Tibial artery (tissue), 4 donors: ENCODE results near the gene PNPLA7.
A peak's percentile ranks its signal among the peaks of the same experiment; 100 is the strongest.
"Not testable (repeated sequence)": the region's sequence is repeated elsewhere in the genome, so short reads cannot be mapped to it uniquely, and the experiment has no call there.

ENCODE experiments used
- DNase-seq, 2 donors: peaks; one replicate each; pipeline ENCODE4 v3.0.0-alpha.2; 2019
- H3K27ac ChIP-seq, 2 donors: fragments of 200-600 bp; sonication (generic) in 1 of 2; 1 replicate in 1 of 2; 2 replicates in 1 of 2; pipeline ENCODE4 v1.5.1; 2018 to 2019; ENCODE audit warnings: mild to moderate bottlenecking in 1 of 2
- H3K27me3 ChIP-seq, 2 donors: fragments of 200-600 bp; sonication (generic) in 1 of 2; one replicate each; pipeline versions ENCODE4 v1.5.1 to v1.6.0; 2016 to 2019
- H3K36me3 ChIP-seq, 3 donors: fragments of 200-600 bp; sonication (generic) in 2 of 3; one replicate each; pipeline ENCODE4 v1.5.1; 2016 to 2019; ENCODE audit warnings: mild to moderate bottlenecking in 2 of 3
- H3K4me1 ChIP-seq, 4 donors: fragments of 200-600 bp; sonication (generic) in 2 of 4; 1 replicate in 3 of 4; 2 replicates in 1 of 4; pipeline ENCODE4 v1.5.1; 2016 to 2019
- H3K4me3 ChIP-seq, 2 donors: fragments of 200-600 bp; sonication (generic) in 1 of 2; 1 replicate in 1 of 2; 2 replicates in 1 of 2; pipeline ENCODE4 v1.5.1; 2018 to 2019; ENCODE audit warnings: mild to moderate bottlenecking in 2 of 2
- H3K9me3 ChIP-seq, 3 donors: fragments of 200-600 bp; sonication (generic) in 1 of 3; one replicate each; pipeline ENCODE4 v1.5.1; 2016 to 2019
- CTCF ChIP-seq, 2 experiments: fragments of 200-600 bp in 1 of 2; fragments of 450-650 bp in 1 of 2; IDR thresholded peaks; one replicate each; pipeline ENCODE4 v1.5.1; 2017 to 2019; ENCODE audit warnings: antibody characterized with exemption in 2 of 2, mild to moderate bottlenecking in 1 of 2, moderate library complexity in 1 of 2
- intact Hi-C: fragments of 100-400 bp; cut with DNase I; formaldehyde crosslinking; loops from one replicate; pipeline ENCODE4 v1.15.0; 2023; ENCODE audit warnings: low total_unique reads

PNPLA7 gene

GRCh38 chr9:137558127-137558526, 7.9 kb upstream of the PNPLA7 start:
- no peak for TF ChIP-seq CTCF (IDR thresholded peaks at IDR 0.05)
- Histone ChIP-seq H3K4me1 (no peaks in the 10 kb centered on the region), H3K9me3 (no peaks in the 10 kb centered on the region), H3K27ac (no peak overlapping the region), H3K36me3 (peaks cover 30 to 81% (median 53%) of the 10 kb centered on the region in 3 donors), H3K4me3 (no peak overlapping the region), H3K27me3 (no peaks in the 10 kb centered on the region)
- intact Hi-C loops, result no loop called here
- DNase-seq, result no peak

GRCh38 chr9:137556069-137556838, 6.1 kb upstream of the PNPLA7 start:
- no peaks in the 10 kb centered on the region for H3K27me3 ChIP-seq
- no peak overlapping the region for H3K27ac ChIP-seq
- DNase-seq, result no peak
- H3K4me1 ChIP-seq, result peaks cover 0 to 11% (median 7%) of the 10 kb centered on the region in 4 donors
- H3K4me3 ChIP-seq, result no peak overlapping the region
- H3K36me3 ChIP-seq, result peaks cover 25 to 66% (median 48%) of the 10 kb centered on the region in 3 donors
- H3K9me3 ChIP-seq, result no peaks in the 10 kb centered on the region
- TF ChIP-seq CTCF (IDR thresholded peaks at IDR 0.05), result no peak
- intact Hi-C loops, result no loop called here

- Histone ChIP-seq H3K27me3 (no peaks in the 10 kb centered on the region), H3K4me3 (no peak overlapping the region), H3K4me1 (peaks cover 0 to 15% (median 7%) of the 10 kb centered on the region in 4 donors), H3K9me3 (no peaks in the 10 kb centered on the region), H3K36me3 (peaks cover 25 to 61% (median 46%) of the 10 kb centered on the region in 3 donors), H3K27ac (no peak overlapping the region)
- intact Hi-C loops, result no loop called here
- TF ChIP-seq CTCF (IDR thresholded peaks at IDR 0.05), result no peak
- no peak for DNase-seq
These were observed 5.0 kb upstream of the PNPLA7 start for GRCh38 chr9:137555179-137555578.

- intact Hi-C loops, result no loop called here
- Histone ChIP-seq H3K4me1 (peaks cover 0 to 24% (median 14%) of the 10 kb centered on the region in 4 donors), H3K27me3 (no peaks in the 10 kb centered on the region), H3K27ac (no peak overlapping the region), H3K36me3 (peaks cover 25 to 53% (median 41%) of the 10 kb centered on the region in 3 donors), H3K9me3 (no peaks in the 10 kb centered on the region), H3K4me3 (no peak overlapping the region)
- no peak for TF ChIP-seq CTCF (IDR thresholded peaks at IDR 0.05)
- DNase-seq, result no peak
These were observed 4.1 kb upstream of the PNPLA7 start for GRCh38 chr9:137554349-137554748.

- H3K4me3 ChIP-seq, H3K27ac ChIP-seq, H3K27me3 ChIP-seq, intact Hi-C loops, DNase-seq, H3K9me3 ChIP-seq: not testable (repeated sequence)
- Histone ChIP-seq H3K36me3 (peaks cover 25 to 49% (median 41%) of the 10 kb centered on the region in 3 donors), H3K4me1 (peaks cover 0 to 30% (median 17%) of the 10 kb centered on the region in 4 donors)
These were observed 3.5 kb upstream of the PNPLA7 start for GRCh38 chr9:137553654-137554053.

GRCh38 chr9:137552022-137552768, 2.0 kb upstream of the PNPLA7 start:
- no peak for TF ChIP-seq CTCF (IDR thresholded peaks at IDR 0.05)
- Histone ChIP-seq H3K9me3 (no peaks in the 10 kb centered on the region), H3K36me3 (peaks cover 13 to 34% (median 29%) of the 10 kb centered on the region in 3 donors), H3K4me1 (peaks cover 0 to 32% (median 23%) of the 10 kb centered on the region in 4 donors), H3K27ac (peak overlapping the region; percentile 86 to 98), H3K27me3 (no peaks in the 10 kb centered on the region), H3K4me3 (peak overlapping the region; percentile 85 to 92)
- intact Hi-C loops, result no loop called here
- DNase-seq, result no peak
